GM06990 (cell line): ENCODE results near the gene VARS2.
A peak's percentile ranks its signal among the peaks of the same experiment; 100 is the strongest.

Experiments used
- DNase-seq: peaks from one replicate; pipeline ENCODE4 v3.0.0-alpha.2; 2011; ENCODE audit not compliant: insufficient read length; ENCODE audit errors: extremely low read depth
- H3K27me3 ChIP-seq: replicated peaks from 2 replicates; pipeline ENCODE4 v1.6.0; 2011; ENCODE audit warnings: low read length; ENCODE audit not compliant: control insufficient read depth, insufficient read depth
- H3K36me3 ChIP-seq: 2 replicates; pipeline ENCODE4 v1.5.1; 2011; ENCODE audit warnings: low read length; ENCODE audit not compliant: control insufficient read depth, insufficient read depth
- H3K4me3 ChIP-seq: replicated peaks from 2 replicates; pipeline ENCODE4 v1.5.1; 2011; ENCODE audit warnings: low read depth, mild to moderate bottlenecking, control low read depth, low read length
- TF ChIP-seq, protein P1 (sequence below): IDR thresholded peaks from 2 replicates; pipeline ENCODE4 v1.5.1; 2011; ENCODE audit warnings: low read length, control low read depth, mild to moderate bottlenecking, inconsistent platforms; ENCODE audit not compliant: insufficient read depth, poor library complexity, severe bottlenecking

Gene VARS2

DNA sequence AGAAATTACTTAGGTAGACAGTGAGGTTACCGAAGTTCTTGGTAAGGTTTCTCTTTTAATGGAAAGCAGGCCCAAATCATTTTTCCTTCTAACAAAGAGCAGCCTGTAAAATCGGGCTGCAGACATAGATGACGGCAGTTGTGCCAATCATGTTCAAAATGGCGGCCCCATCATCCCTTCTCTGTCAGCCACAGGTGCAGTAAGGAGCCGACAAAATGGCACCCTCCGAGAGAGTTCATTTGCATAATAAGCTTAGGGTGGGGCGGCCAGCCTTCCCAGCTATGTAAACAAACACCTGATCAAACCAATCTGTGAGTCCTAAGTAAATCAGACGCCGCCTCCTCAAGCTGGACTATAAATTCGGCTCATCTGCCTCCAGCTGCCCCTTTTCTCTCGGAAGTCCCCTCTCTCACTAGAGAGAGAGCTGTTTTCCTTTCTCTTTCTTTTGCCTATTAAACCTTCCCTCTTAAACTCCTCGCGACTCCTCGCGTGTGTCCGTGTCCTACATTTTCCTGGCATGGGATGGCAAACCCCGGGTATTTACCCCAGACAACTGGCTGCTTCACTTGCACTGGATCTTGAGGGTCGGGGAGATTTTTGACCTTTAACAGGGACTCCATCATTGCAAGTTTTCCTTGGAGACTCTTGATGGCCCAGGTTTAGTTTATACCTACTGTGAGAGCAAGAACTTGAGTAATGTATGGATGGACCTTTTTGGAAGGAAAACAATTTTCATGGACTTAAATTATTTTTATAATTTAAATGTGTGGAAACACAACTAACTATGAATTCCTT is 38.6 kb upstream of the VARS2 start:
- Histone ChIP-seq H3K4me3 (no peak overlapping the region), H3K27me3 (no peaks in the 10 kb centered on the region), H3K36me3 (no peaks in the 10 kb centered on the region)
- TF ChIP-seq, protein P1, sequence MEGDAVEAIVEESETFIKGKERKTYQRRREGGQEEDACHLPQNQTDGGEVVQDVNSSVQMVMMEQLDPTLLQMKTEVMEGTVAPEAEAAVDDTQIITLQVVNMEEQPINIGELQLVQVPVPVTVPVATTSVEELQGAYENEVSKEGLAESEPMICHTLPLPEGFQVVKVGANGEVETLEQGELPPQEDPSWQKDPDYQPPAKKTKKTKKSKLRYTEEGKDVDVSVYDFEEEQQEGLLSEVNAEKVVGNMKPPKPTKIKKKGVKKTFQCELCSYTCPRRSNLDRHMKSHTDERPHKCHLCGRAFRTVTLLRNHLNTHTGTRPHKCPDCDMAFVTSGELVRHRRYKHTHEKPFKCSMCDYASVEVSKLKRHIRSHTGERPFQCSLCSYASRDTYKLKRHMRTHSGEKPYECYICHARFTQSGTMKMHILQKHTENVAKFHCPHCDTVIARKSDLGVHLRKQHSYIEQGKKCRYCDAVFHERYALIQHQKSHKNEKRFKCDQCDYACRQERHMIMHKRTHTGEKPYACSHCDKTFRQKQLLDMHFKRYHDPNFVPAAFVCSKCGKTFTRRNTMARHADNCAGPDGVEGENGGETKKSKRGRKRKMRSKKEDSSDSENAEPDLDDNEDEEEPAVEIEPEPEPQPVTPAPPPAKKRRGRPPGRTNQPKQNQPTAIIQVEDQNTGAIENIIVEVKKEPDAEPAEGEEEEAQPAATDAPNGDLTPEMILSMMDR, result no peak
- DNase-seq, result no peak

DNA sequence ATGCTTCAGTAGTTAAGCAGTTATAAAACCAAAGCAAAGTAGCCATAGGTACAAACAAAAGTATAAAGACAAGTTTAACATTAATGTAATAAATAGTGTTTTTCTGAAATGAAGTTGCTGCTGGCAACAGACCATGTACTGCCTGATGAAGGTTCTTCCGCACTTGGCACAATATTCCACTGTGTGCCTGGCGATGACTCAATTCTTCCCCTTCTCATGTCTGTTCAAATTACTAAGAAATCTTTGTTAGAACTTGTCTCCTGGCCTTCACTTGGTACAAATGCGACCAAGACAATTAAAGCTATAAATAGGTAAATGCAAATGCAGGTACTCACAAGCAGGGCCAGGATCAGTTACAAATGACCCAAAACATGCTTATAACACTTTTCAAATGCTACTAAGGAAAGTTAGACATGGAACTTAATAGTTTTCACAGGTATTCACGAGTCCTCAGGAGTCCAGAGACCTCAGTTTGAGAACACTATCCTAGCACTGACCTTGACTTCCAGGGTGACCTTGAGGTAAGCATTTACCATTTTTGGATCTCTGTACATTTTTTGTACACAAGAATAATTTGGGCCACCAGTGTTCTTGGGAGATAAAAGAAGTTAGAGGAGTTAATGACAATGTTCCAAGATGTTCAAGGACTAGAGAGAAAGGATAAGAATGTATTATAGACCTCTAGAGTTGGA is 37.9 kb upstream of the VARS2 start:
- Histone ChIP-seq H3K4me3 (no peak overlapping the region), H3K27me3 (no peaks in the 10 kb centered on the region), H3K36me3 (no peaks in the 10 kb centered on the region)
- TF ChIP-seq, protein P1, result no peak
- no peak for DNase-seq

DNA sequence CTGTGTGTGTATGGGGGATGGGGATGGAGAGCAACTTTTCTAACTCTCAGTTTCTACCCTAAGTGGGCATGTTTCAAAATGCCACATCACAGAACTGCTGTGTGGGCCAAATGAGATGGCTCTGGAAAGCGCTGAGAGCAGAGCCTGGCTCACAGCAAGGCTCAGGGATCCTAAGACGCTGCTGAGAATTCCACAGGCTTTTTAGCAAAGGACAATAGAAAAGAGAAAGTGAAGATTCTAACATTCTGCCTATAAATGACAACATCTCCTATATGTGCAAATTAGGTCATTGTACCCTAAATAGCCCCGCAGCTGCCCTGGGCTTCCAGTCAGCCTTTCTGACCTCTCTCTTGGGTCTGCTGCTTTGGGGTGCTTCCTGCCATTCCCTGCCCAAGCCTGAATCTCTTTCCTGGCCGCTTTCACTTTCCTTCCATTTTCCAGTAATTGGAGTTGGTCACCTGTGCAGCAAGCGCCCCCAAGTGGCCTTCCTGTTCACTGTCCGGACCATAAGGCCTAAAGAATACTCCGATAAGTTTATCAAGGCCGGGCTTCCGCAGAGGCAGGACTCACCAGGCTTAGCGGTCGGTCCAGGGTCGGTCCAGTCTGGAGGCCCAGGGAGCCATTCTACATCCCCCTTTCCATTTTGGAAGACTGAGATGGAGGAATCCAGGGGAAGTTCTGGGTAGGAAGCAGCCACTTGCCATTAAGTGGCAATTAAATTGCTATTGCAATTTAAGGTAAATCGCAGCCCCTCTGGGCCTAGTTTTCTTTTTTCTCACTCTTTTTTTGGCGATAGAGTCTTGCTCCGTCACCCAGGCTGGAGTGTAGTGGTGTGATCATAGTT is 36.4 kb upstream of the VARS2 start:
- TF ChIP-seq, protein P1, result peak; percentile 89
- H3K4me3 ChIP-seq, result peak overlapping the region; percentile 57
- no peaks in the 10 kb centered on the region for H3K27me3 ChIP-seq
- DNase-seq, result peak; percentile 66
- H3K36me3 ChIP-seq, result no peaks in the 10 kb centered on the region

DNA sequence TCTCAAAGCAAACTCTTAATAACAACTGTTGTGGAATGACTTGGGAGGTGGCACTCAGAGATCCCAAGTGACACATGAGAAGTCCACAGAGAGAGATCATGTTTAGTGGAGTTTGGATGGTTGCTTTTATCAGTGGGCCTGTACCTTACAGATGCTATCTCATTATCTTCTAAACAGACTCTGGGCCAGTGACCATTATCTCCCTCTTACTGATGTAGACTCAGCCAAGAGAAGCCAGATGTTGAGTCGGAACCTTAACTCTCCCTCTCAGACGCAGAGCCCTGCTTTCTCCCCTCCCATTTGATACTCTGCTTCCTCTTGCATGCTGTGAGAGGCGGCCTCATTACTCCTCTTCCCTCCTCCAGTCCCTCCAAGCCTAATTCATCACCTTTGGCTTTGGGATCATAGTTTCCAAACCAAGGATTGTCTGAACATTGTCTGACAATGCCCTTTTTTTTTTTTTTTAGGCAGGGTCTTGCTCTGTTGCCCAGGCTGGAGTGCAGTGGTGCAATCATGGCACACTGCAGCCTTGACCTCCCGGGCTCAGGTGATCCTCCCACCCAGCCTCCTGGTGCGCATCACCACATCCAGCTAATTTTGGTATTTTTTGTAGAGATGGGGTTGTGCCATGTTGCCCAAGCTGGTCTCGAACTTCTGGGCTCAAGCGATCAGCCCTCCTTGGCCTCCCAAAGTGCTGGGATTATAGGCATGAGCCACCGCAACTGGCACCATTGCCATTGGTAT is 34.2 kb upstream of the VARS2 start:
- Histone ChIP-seq H3K4me3 (no peak overlapping the region), H3K36me3 (no peaks in the 10 kb centered on the region), H3K27me3 (no peaks in the 10 kb centered on the region)
- TF ChIP-seq, protein P1, result no peak
- DNase-seq, result no peak

DNA sequence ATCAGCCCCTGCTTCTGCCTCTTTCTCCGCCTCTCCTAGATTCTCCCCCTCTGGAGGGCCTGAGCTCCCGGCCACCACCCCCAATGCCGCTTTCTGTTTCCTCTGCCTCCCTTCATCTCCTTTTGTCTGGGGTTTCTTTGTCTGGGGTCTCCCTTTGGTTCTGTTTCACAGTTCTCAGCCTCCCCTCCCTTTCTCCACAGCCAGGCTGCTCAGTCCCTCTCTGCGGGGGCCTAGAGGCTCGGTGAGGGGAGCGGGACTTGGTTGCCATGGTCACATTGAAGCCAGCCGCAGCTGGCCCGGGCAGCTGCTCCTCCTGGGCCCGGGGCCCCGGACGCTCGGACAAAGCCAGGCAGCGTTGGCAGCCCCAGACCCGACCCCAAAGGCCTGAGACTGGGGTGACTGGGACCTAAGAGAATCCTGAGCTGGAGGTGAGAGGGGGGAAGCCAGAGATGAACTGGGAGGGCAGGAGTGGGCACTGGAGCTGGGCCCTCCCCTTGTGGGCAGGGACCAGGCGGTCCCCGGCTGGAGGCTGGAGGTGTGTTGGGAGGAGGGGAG is 33.3 kb upstream of the VARS2 start:
- DNase-seq, result no peak
- Histone ChIP-seq H3K4me3 (no peak overlapping the region), H3K36me3 (no peaks in the 10 kb centered on the region), H3K27me3 (no peaks in the 10 kb centered on the region)
- TF ChIP-seq, protein P1, result no peak
